SH-SY5Y (cell line): ENCODE data around the gene NAXE.

Experiments used
- GATA2 ChIP-seq: IDR thresholded peaks from 2 replicates; pipeline ENCODE4 v1.6.1; 2011; ENCODE audit warnings: mild to moderate bottlenecking, low read depth, low read length
- GATA3 ChIP-seq: IDR thresholded peaks from 2 replicates; pipeline ENCODE4 v1.6.1; 2011; ENCODE audit warnings: low read depth, mild to moderate bottlenecking, low read length, moderate library complexity

DNA sequence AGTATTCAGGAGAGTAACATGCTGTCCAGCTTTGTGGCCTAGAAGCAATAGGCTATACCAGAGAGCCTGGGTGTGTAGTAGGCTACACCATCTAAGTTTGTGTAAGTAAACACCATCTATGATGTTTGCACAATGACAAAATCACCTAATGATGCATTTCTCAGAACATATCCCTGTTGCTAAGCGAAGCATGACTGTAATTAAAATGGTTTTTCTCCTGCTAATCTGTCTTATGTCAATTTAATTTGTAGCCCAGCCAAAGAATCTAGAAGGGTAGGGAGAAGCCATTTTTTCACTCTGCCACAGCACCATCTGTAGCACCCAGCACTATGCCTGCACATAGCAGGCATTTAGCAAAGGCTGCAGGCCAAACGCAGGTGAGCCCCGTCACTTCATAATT, 14.0 kb upstream of the NAXE start:
- TF ChIP-seq GATA3: no peak
- no peak for TF ChIP-seq GATA2
